ENCODE data around the gene OTULIN. TPM values are rescaled to one million over a fixed set of nuclear protein-coding genes. Genes with fewer than 3 reads are reported as not detected.

The OTULIN gene
- total and polyA plus RNA-seq, 2 of the 13 experiments (the other 11 are each of a cell fraction or from before 2014, with no cell fraction given), result 7.0 to 34.8 TPM

DNA sequence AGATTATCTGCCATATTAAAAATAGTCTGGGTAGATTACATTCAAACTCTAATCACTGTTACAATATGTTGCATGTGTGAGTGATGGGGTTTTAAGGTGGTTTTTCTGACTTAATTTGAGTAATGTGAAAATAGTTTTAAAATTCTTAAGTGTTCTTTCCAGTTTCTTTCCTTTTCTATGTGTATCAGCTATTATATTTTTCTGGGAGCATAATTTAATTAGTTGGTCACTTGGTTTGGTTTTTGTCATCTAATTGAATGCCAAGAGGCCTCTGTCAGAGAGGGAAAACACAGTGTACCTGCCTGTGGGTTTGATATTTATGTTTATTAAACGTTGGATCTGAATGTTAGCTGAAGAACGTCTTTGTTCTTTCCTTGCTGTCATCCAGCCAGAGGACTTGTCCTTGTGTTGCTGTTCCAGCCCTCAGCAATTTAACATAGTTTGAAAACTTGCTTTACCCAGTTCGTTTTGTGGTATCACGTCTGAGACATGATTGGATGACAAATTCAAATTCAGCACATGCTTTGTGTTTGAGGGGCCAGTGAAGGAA is 19.5 kb downstream of the OTULIN start:
- Histone ChIP-seq H3K9me3 (ENCODE audit: low read length) (no peaks in the 10 kb centered on the region), H3K36me3 (replicated peaks in 1 of 2; ENCODE audit: control insufficient read depth in 1 of 2, insufficient read depth in 2 of 2, low read length in 2 of 2) (peaks cover 32 to 72% of the 10 kb centered on the region in 2 experiments), H3K27ac (ENCODE audit: extremely low read length, insufficient read depth, low read length) (no peak overlapping the region), H2AFZ (ENCODE audit: low read length) (no peak overlapping the region), H4K20me1 (ENCODE audit: insufficient read depth, low read length) (no peaks in the 10 kb centered on the region), H3K79me2 (ENCODE audit: insufficient read depth, low read length) (no peaks in the 10 kb centered on the region), H3K9ac (ENCODE audit: insufficient read depth, low read depth, low read length) (no peak overlapping the region), H3K4me2 (ENCODE audit: low read depth, low read length) (no peak overlapping the region), H3K4me3 (replicated peaks in 1 of 3; ENCODE audit: insufficient read depth in 1 of 3, low read depth in 2 of 3, low read length in 3 of 3) (no peak overlapping the region), H3K4me1 (ENCODE audit: insufficient read depth, low read length) (no peaks in the 10 kb centered on the region), H3K27me3 (ENCODE audit: control insufficient read depth in 1 of 2, insufficient read depth in 2 of 2, low read length in 2 of 2) (no peaks in the 10 kb centered on the region)
- DNase-seq (ENCODE audit: low spot score) (no peak), FAIRE-seq (no peak), ATAC-seq (no peak)
- no TSS peak for BruUV-seq (replicated peaks)
- in situ Hi-C loops (cut with HindIII; ENCODE audit: extremely low pct_ligation_motif_present, low pct_unique_long_range_greater_than_20kb), result no loop called here
- CTCF ChIA-PET (ENCODE audit: low intra/inter-chr PET ratio, low total read pairs), result no interaction called here
- intact Hi-C loops (cut with micrococcal nuclease; ENCODE audit: unreplicated experiment), result loop anchor here (2.0 kb wide), 1 partner anchor 319 kb away; no protein-coding TSS in a partner anchor
- 93% methylated on average over 4 of the region's 4 CpGs for WGBS (ENCODE audit: low lambda C conversion rate)
- POLR2A ChIA-PET, result no interaction called here
- TF ChIP-seq GMEB1 (CRISPR knock-in tag; IDR thresholded peaks at IDR 0.05; ENCODE audit: borderline replicate concordance) (no peak), SETDB1 (CRISPR knock-in tag; IDR thresholded peaks at IDR 0.05; ENCODE audit: borderline replicate concordance) (no peak), ZFP41 (CRISPR knock-in tag; IDR thresholded peaks at IDR 0.05; ENCODE audit: borderline replicate concordance) (no peak), ARID3A (IDR thresholded peaks at IDR 0.05; ENCODE audit: low read depth, low read length) (no peak), DZIP1 (CRISPR knock-in tag; IDR thresholded peaks at IDR 0.05) (no peak), EEA1 (CRISPR knock-in tag; IDR thresholded peaks at IDR 0.05; ENCODE audit: borderline replicate concordance) (no peak)
- TF ChIP-seq, protein P1, sequence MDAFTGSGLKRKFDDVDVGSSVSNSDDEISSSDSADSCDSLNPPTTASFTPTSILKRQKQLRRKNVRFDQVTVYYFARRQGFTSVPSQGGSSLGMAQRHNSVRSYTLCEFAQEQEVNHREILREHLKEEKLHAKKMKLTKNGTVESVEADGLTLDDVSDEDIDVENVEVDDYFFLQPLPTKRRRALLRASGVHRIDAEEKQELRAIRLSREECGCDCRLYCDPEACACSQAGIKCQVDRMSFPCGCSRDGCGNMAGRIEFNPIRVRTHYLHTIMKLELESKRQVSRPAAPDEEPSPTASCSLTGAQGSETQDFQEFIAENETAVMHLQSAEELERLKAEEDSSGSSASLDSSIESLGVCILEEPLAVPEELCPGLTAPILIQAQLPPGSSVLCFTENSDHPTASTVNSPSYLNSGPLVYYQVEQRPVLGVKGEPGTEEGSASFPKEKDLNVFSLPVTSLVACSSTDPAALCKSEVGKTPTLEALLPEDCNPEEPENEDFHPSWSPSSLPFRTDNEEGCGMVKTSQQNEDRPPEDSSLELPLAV (CRISPR knock-in tag; conservative IDR thresholded peaks at IDR 0.05; ENCODE audit: low read depth), result no peak
- TF ChIP-seq, protein P2, sequence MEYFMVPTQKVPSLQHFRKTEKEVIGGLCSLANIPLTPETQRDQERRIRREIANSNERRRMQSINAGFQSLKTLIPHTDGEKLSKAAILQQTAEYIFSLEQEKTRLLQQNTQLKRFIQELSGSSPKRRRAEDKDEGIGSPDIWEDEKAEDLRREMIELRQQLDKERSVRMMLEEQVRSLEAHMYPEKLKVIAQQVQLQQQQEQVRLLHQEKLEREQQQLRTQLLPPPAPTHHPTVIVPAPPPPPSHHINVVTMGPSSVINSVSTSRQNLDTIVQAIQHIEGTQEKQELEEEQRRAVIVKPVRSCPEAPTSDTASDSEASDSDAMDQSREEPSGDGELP (IDR thresholded peaks at IDR 0.05; ENCODE audit: borderline replicate concordance, low read depth), result no peak

Data from HepG2 (cell line).